ENCODE data around the gene FRMD8.

Gene FRMD8

GRCh38 chr11:65424205-65425104 lies 38.0 kb downstream of the FRMD8 start:
- Mint-ChIP-seq H3K4me1 (peaks cover 83% of the 10 kb centered on the region), H3K9me3 (no peaks in the 10 kb centered on the region), H3K27me3 (ENCODE audit: low read depth) (no peaks in the 10 kb centered on the region), H3K27ac (peak overlapping the region; percentile 99 to 100 (median 99)), H3K36me3 (ENCODE audit: low read depth) (peaks cover 30% of the 10 kb centered on the region), H3K4me3 (peak overlapping the region; percentile 91 to 99 (median 92))
- TF ChIP-seq, protein P1, sequence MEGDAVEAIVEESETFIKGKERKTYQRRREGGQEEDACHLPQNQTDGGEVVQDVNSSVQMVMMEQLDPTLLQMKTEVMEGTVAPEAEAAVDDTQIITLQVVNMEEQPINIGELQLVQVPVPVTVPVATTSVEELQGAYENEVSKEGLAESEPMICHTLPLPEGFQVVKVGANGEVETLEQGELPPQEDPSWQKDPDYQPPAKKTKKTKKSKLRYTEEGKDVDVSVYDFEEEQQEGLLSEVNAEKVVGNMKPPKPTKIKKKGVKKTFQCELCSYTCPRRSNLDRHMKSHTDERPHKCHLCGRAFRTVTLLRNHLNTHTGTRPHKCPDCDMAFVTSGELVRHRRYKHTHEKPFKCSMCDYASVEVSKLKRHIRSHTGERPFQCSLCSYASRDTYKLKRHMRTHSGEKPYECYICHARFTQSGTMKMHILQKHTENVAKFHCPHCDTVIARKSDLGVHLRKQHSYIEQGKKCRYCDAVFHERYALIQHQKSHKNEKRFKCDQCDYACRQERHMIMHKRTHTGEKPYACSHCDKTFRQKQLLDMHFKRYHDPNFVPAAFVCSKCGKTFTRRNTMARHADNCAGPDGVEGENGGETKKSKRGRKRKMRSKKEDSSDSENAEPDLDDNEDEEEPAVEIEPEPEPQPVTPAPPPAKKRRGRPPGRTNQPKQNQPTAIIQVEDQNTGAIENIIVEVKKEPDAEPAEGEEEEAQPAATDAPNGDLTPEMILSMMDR (IDR thresholded peaks at IDR 0.05; ENCODE audit: unreplicated experiment in 3 of 3): no peak

GRCh38 chr11:65425105-65425970 lies 38.9 kb downstream of the FRMD8 start:
- TF ChIP-seq, protein P1 (IDR thresholded peaks at IDR 0.05; ENCODE audit: unreplicated experiment in 3 of 3): no peak
- H3K27me3 Mint-ChIP-seq (ENCODE audit: low read depth): no peaks in the 10 kb centered on the region
- H3K4me3 Mint-ChIP-seq: peak overlapping the region; percentile 91 to 99 (median 92)
- H3K9me3 Mint-ChIP-seq: no peaks in the 10 kb centered on the region
- peak overlapping the region; percentile 99 to 100 (median 99) for H3K27ac Mint-ChIP-seq
- H3K36me3 Mint-ChIP-seq (ENCODE audit: low read depth): peaks cover 30% of the 10 kb centered on the region
- H3K4me1 Mint-ChIP-seq: peaks cover 85% of the 10 kb centered on the region

DNA sequence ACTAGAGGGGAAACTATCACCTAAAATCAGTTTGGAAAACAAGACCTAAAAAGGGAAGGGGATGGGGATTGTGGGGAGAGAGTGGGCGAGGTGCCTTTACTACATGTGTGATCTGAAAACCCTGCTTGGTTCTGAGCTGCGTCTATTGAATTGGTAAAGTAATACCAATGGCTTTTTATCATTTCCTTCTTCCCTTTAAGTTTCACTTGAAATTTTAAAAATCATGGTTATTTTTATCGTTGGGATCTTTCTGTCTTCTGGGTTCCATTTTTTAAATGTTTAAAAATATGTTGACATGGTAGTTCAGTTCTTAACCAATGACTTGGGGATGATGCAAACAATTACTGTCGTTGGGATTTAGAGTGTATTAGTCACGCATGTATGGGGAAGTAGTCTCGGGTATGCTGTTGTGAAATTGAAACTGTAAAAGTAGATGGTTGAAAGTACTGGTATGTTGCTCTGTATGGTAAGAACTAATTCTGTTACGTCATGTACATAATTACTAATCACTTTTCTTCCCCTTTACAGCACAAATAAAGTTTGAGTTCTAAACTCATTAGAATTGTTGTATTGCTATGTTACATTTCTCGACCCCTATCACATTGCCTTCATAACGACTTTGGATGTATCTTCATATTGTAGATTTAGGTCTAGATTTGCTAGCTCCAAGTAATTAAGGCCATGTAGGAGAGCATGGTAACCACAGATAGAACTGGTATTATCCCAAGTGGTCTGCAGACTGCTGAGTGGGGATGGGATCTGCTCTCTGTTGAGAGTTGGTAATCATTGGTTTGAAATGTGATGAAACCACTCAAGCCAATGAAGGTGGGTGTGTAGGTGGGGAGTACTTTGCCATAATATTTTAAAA lies 39.8 kb downstream of the FRMD8 start:
- H3K27ac Mint-ChIP-seq: peak overlapping the region; percentile 68 to 73 (median 71)
- H3K4me3 Mint-ChIP-seq: peak overlapping the region; percentile 91 to 99 (median 92)
- no peaks in the 10 kb centered on the region for H3K9me3 Mint-ChIP-seq
- TF ChIP-seq, protein P1 (IDR thresholded peaks at IDR 0.05; ENCODE audit: unreplicated experiment in 3 of 3): no peak
- peaks cover 34% of the 10 kb centered on the region for H3K36me3 Mint-ChIP-seq (ENCODE audit: low read depth)
- H3K27me3 Mint-ChIP-seq (ENCODE audit: low read depth): no peaks in the 10 kb centered on the region
- H3K4me1 Mint-ChIP-seq: peaks cover 85% of the 10 kb centered on the region

DNA sequence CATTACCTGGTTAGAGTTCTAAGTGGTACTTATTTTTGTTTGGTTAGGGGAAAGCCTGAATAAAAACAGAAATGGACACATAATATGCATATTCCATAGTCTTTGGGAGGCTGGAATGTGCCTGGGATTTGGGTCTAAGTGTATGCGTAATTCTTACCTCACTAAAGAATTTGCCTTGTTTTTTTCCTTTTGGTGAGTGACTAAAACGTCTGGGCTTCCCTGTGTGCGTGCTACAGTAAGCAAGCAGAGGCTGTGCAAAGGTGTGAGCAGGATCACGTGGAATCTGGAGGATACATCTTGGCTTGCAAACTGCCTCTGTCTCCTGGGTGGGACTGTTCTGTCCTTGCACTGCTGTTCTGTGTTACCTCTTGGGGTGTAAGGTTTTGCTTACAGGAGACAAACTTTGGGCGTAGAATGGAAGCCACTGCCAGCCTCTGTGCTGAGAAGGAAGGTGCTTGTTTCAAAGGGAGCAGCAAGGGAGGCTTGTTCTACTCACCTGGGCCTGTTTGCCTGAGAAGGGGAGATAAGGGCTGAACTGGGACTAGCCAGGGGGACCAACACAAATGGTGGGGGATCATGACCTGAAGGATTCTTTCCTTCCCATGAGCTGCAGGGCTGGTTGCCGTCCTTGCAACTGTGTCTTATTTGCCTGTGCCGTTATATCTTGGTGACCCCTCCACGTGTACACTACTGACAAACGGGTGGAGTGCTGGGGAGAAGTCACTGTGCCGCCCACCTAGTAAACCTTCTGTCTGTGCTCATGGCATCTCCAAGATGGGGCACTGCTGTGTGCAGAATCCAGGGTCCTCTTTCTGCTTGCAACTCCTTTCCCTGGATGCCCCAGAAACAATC lies 40.6 kb downstream of the FRMD8 start:
- peaks cover 77% of the 10 kb centered on the region for H3K4me1 Mint-ChIP-seq
- no peaks in the 10 kb centered on the region for H3K27me3 Mint-ChIP-seq (ENCODE audit: low read depth)
- peak overlapping the region; percentile 68 to 73 (median 71) for H3K27ac Mint-ChIP-seq
- peaks cover 34% of the 10 kb centered on the region for H3K36me3 Mint-ChIP-seq (ENCODE audit: low read depth)
- TF ChIP-seq, protein P1 (IDR thresholded peaks at IDR 0.05; ENCODE audit: unreplicated experiment in 3 of 3): no peak
- H3K9me3 Mint-ChIP-seq: no peaks in the 10 kb centered on the region
- H3K4me3 Mint-ChIP-seq: peak overlapping the region; percentile 91 to 99 (median 92)
